Stimulated activated naive CD4-positive, alpha-beta T cell treated with Interleukin-2 at 50 U/mL for 16 hours (primary cell): ENCODE data around the gene KLF16.
A peak's percentile ranks its signal among the peaks of the same experiment; 100 is the strongest.

Experiments used
- DNase-seq: peaks from one replicate; lab custom pipeline; 2025; lab: John Stamatoyannopoulos, UW

The KLF16 gene

GRCh38 chr19:1854542-1855039 is 8.8 kb downstream of the KLF16 start:
- no peak for DNase-seq

- DNase-seq, result no peak
These were observed 9.3 kb downstream of the KLF16 start for GRCh38 chr19:1854039-1854541.

- DNase-seq, result peak; percentile 75
These were observed 9.9 kb downstream of the KLF16 start for GRCh38 chr19:1853295-1854038.

- no peak for DNase-seq
These were observed 10.7 kb downstream of the KLF16 start for GRCh38 chr19:1852581-1853128.

GRCh38 chr19:1851654-1852580 is 11.5 kb downstream of the KLF16 start:
- peak; percentile 42 for DNase-seq

GRCh38 chr19:1850809-1851653 is 12.3 kb downstream of the KLF16 start:
- no peak for DNase-seq

- no peak for DNase-seq
These were observed 13.4 kb downstream of the KLF16 start for GRCh38 chr19:1849886-1850398.

GRCh38 chr19:1849132-1849474 is 14.3 kb downstream of the KLF16 start:
- DNase-seq, result no peak

GRCh38 chr19:1848399-1849131 is 14.8 kb downstream of the KLF16 start, which contains the start of gene REXO1:
Gene REXO1 (minus strand): TSS chr19:1848483. CDS start chr19:1848358, 125 bp downstream.
- DNase-seq, result peak; percentile 95

GRCh38 chr19:1847684-1848398 is 15.5 kb downstream of the KLF16 start:
- no peak for DNase-seq

GRCh38 chr19:1847348-1847683 is 16.1 kb downstream of the KLF16 start:
- no peak for DNase-seq

GRCh38 chr19:1846517-1847204 is 16.7 kb downstream of the KLF16 start:
- no peak for DNase-seq

- DNase-seq, result no peak
These were observed 17.7 kb downstream of the KLF16 start for GRCh38 chr19:1845642-1846041.

- no peak for DNase-seq
These were observed 18.3 kb downstream of the KLF16 start for GRCh38 chr19:1845125-1845515.

GRCh38 chr19:1844513-1845124 is 18.8 kb downstream of the KLF16 start:
- DNase-seq, result no peak

GRCh38 chr19:1843646-1844394 is 19.6 kb downstream of the KLF16 start:
- no peak for DNase-seq

GRCh38 chr19:1843116-1843515 is 20.3 kb downstream of the KLF16 start:
- no peak for DNase-seq
